GM21515 (cell line): ENCODE measurements around the gene HDAC11.
"Not testable (repeated sequence)": the region's sequence is repeated elsewhere in the genome, so short reads cannot be mapped to it uniquely, and the experiment has no call there.

Source experiments
- ATAC-seq: cut with Tn5 transposase; IDR thresholded peaks from one replicate; pipeline ENCODE4 v1.9.1; 2021; ENCODE audit not compliant: unreplicated experiment

The HDAC11 gene

GRCh38 chr3:13479582-13480339 lies at the start of gene HDAC11:
Gene HDAC11 (plus strand): TSS chr3:13480306. CDS start chr3:13480348, 42 bp downstream.
- ATAC-seq, result peak; percentile 98

GRCh38 chr3:13430411-13430875 lies 49.7 kb upstream of the HDAC11 start:
- not testable (repeated sequence) for ATAC-seq

- no peak for ATAC-seq
Observed at GRCh38 chr3:13432093-13432492, 48.0 kb upstream of the HDAC11 start.

- no peak for ATAC-seq
Observed at GRCh38 chr3:13433912-13434311, 46.2 kb upstream of the HDAC11 start.

GRCh38 chr3:13436213-13436612 lies 43.9 kb upstream of the HDAC11 start:
- ATAC-seq, result not testable (repeated sequence)

- no peak for ATAC-seq
Observed at GRCh38 chr3:13440204-13440817, 39.8 kb upstream of the HDAC11 start.

GRCh38 chr3:13442882-13443281 lies 37.2 kb upstream of the HDAC11 start:
- ATAC-seq, result not testable (repeated sequence)

- peak; percentile 7 for ATAC-seq
Observed at GRCh38 chr3:13451301-13451673, 28.8 kb upstream of the HDAC11 start.

GRCh38 chr3:13452490-13453335 lies 27.4 kb upstream of the HDAC11 start:
- ATAC-seq, result no peak

GRCh38 chr3:13455644-13456043 lies 24.5 kb upstream of the HDAC11 start:
- ATAC-seq, result no peak

GRCh38 chr3:13457593-13457992 lies 22.5 kb upstream of the HDAC11 start:
- ATAC-seq, result no peak

- ATAC-seq, result no peak
Observed at GRCh38 chr3:13459605-13460340, 20.3 kb upstream of the HDAC11 start.

GRCh38 chr3:13460341-13460736 lies 19.8 kb upstream of the HDAC11 start:
- no peak for ATAC-seq

GRCh38 chr3:13461169-13462124 lies 18.7 kb upstream of the HDAC11 start:
- no peak for ATAC-seq

GRCh38 chr3:13462125-13462629 lies 17.9 kb upstream of the HDAC11 start:
- ATAC-seq, result no peak

GRCh38 chr3:13462822-13463221 lies 17.3 kb upstream of the HDAC11 start:
- no peak for ATAC-seq

GRCh38 chr3:13463618-13464400 lies 16.3 kb upstream of the HDAC11 start:
- no peak for ATAC-seq

- no peak for ATAC-seq
Observed at GRCh38 chr3:13465236-13465873, 14.8 kb upstream of the HDAC11 start.
